Caco-2 (cell line): Measurements from ENCODE around the gene FHIP1B. TPM values are rescaled to one million over a fixed set of nuclear protein-coding genes. Genes with fewer than 3 reads are reported as not detected.

Experiments used
- BruUV-seq: library from RNA; stranded (reverse); fragments of 400-500 nt; replicated peaks from 2 replicates; lab custom pipeline; 2021; lab: Mats Ljungman, UMichigan
- CTCF ChIA-PET: fragments of 300-600 bp; sonication (Branson Sonifier 250); formaldehyde crosslinking; loops from one replicate; lab custom pipeline; 2022; ENCODE audit warnings: antibody characterized with exemption; lab: Charles Lee
- POLR2A ChIA-PET: fragments of 300-600 bp; sonication (Branson Sonifier 250); formaldehyde crosslinking; loops from one replicate; lab custom pipeline; 2022; ENCODE audit warnings: antibody characterized with exemption; lab: Charles Lee
- DNase-seq, 2 experiments: peaks; one replicate each; pipeline versions ENCODE4 v3.0.0 to v3.0.0-alpha.2; 2020 to 2022
- H3K27me3 ChIP-seq: replicated peaks from 2 replicates; pipeline ENCODE4 v1.6.0; 2011; ENCODE audit warnings: low read length; ENCODE audit not compliant: control insufficient read depth, insufficient read depth
- H3K36me3 ChIP-seq: 2 replicates; pipeline ENCODE4 v1.5.1; 2011; ENCODE audit warnings: low read length; ENCODE audit not compliant: control insufficient read depth, insufficient read depth
- H3K4me1 ChIP-seq: fragments of 250-450 bp; sonication (Bioruptor Pico); 2 replicates; pipeline ENCODE4 v1.5.1; 2020; ENCODE audit warnings: mild to moderate bottlenecking
- H3K4me3 ChIP-seq: 2 replicates; pipeline ENCODE4 v1.5.1; 2011; ENCODE audit warnings: low read depth, mild to moderate bottlenecking, control low read depth, low read length
- H3K9me3 ChIP-seq: fragments of 250-450 bp; sonication (Bioruptor Pico); 2 replicates; pipeline ENCODE4 v1.5.1; 2020; ENCODE audit warnings: mild to moderate bottlenecking, moderate library complexity
- H3K27ac Mint-ChIP-seq: one replicate; pipeline ENCODE4 v1.8.0; 2022; ENCODE audit warnings: mixed read lengths; ENCODE audit not compliant: unreplicated experiment
- H3K27me3 Mint-ChIP-seq: one replicate; pipeline ENCODE4 v1.8.0; 2022; ENCODE audit warnings: mixed read lengths; ENCODE audit not compliant: insufficient read depth, unreplicated experiment
- H3K36me3 Mint-ChIP-seq: one replicate; pipeline ENCODE4 v1.8.0; 2022; ENCODE audit warnings: mild to moderate bottlenecking, mixed read lengths; ENCODE audit not compliant: insufficient read depth, unreplicated experiment
- H3K4me1 Mint-ChIP-seq: one replicate; pipeline ENCODE4 v1.8.0; 2022; ENCODE audit warnings: low read depth, mixed read lengths; ENCODE audit not compliant: unreplicated experiment
- H3K4me3 Mint-ChIP-seq: one replicate; pipeline ENCODE4 v1.8.0; 2022; ENCODE audit warnings: mild to moderate bottlenecking, moderate library complexity, mixed read lengths; ENCODE audit not compliant: unreplicated experiment
- H3K9me3 Mint-ChIP-seq: one replicate; pipeline ENCODE4 v1.8.0; 2022; ENCODE audit warnings: mixed read lengths; ENCODE audit not compliant: unreplicated experiment
- CTCF ChIP-seq, 2 experiments: fragments of 200-600 bp in 1 of 2; IDR thresholded peaks; 1 replicate in 1 of 2; 2 replicates in 1 of 2; pipeline versions ENCODE4 v1.5.1 to v1.8.0; 2011 to 2022; ENCODE audit warnings: antibody characterized with exemption in 1 of 2, control low read depth in 1 of 2, inconsistent platforms in 1 of 2, low read depth in 1 of 2, low read length in 1 of 2, mild to moderate bottlenecking in 1 of 2, moderate library complexity in 1 of 2; ENCODE audit not compliant: insufficient read depth in 1 of 2, severe bottlenecking in 1 of 2, unreplicated experiment in 1 of 2
- intact Hi-C: fragments of 100-400 bp; cut with micrococcal nuclease; formaldehyde crosslinking; loops from one replicate; pipeline ENCODE4 v1.10.0; 2022; ENCODE audit not compliant: unreplicated experiment
- total RNA-seq: library from RNA; stranded (reverse); gene quantifications from 2 replicates; pipeline ENCODE4 v1.2.3, GENCODE V29; 2022

Gene FHIP1B
- total RNA-seq, 1 experiment from 2014 or later = 26.8 TPM

GRCh38 chr11:6219359-6219758 is 15.1 kb downstream of the FHIP1B start:
- H3K4me1 Mint-ChIP-seq = no peaks in the 10 kb centered on the region
- no peak for TF ChIP-seq CTCF (IDR thresholded peaks at IDR 0.05; ENCODE audit: insufficient read depth in 1 of 2, low read depth in 1 of 2, low read length in 1 of 2, severe bottlenecking in 1 of 2, unreplicated experiment in 1 of 2)
- BruUV-seq = no TSS peak
- ChIA-PET CTCF (no interaction called here), POLR2A (no interaction called here)
- H3K36me3 ChIP-seq = peaks cover 9% of the 10 kb centered on the region
- no peak overlapping the region for H3K27ac Mint-ChIP-seq
- H3K27me3 Mint-ChIP-seq = no peaks in the 10 kb centered on the region
- no peaks in the 10 kb centered on the region for H3K4me1 ChIP-seq
- H3K4me3 Mint-ChIP-seq = no peak overlapping the region
- no peaks in the 10 kb centered on the region for H3K9me3 ChIP-seq
- H3K27me3 ChIP-seq = no peaks in the 10 kb centered on the region
- no peaks in the 10 kb centered on the region for H3K9me3 Mint-ChIP-seq
- H3K36me3 Mint-ChIP-seq = peaks cover 21% of the 10 kb centered on the region
- no peak for DNase-seq
- H3K4me3 ChIP-seq = no peak overlapping the region
- intact Hi-C loops = no loop called here

- Histone ChIP-seq H3K27me3 (no peaks in the 10 kb centered on the region), H3K36me3 (peaks cover 2% of the 10 kb centered on the region), H3K9me3 (no peaks in the 10 kb centered on the region), H3K4me3 (no peak overlapping the region), H3K4me1 (no peaks in the 10 kb centered on the region)
- H3K4me1 Mint-ChIP-seq = no peaks in the 10 kb centered on the region
- H3K27ac Mint-ChIP-seq = no peak overlapping the region
- BruUV-seq = no TSS peak
- TF ChIP-seq CTCF (IDR thresholded peaks at IDR 0.05; ENCODE audit: insufficient read depth in 1 of 2, low read depth in 1 of 2, low read length in 1 of 2, severe bottlenecking in 1 of 2, unreplicated experiment in 1 of 2) = no peak
- H3K4me3 Mint-ChIP-seq = no peak overlapping the region
- CTCF ChIA-PET = no interaction called here
- no peak for DNase-seq
- no peaks in the 10 kb centered on the region for H3K27me3 Mint-ChIP-seq
- POLR2A ChIA-PET = no interaction called here
- peaks cover 21% of the 10 kb centered on the region for H3K36me3 Mint-ChIP-seq
- intact Hi-C loops = no loop called here
- H3K9me3 Mint-ChIP-seq = no peaks in the 10 kb centered on the region
These were observed 16.7 kb downstream of the FHIP1B start for GRCh38 chr11:6217722-6218121.

GRCh38 chr11:6216501-6216900 is 17.9 kb downstream of the FHIP1B start:
- H3K36me3 Mint-ChIP-seq = peaks cover 18% of the 10 kb centered on the region
- TF ChIP-seq CTCF (IDR thresholded peaks at IDR 0.05; ENCODE audit: insufficient read depth in 1 of 2, low read depth in 1 of 2, low read length in 1 of 2, severe bottlenecking in 1 of 2, unreplicated experiment in 1 of 2) = no peak
- DNase-seq = no peak
- no peak overlapping the region for H3K4me3 ChIP-seq
- BruUV-seq = no TSS peak
- no peaks in the 10 kb centered on the region for H3K27me3 ChIP-seq
- POLR2A ChIA-PET = no interaction called here
- intact Hi-C loops = no loop called here
- CTCF ChIA-PET = interaction anchor here (1.3 kb wide), 1 partner anchor 147 kb away, joined by 4 read pairs; no protein-coding TSS in a partner anchor
- H3K4me1 Mint-ChIP-seq = no peaks in the 10 kb centered on the region
- no peaks in the 10 kb centered on the region for H3K27me3 Mint-ChIP-seq
- H3K36me3 ChIP-seq = peaks cover 2% of the 10 kb centered on the region
- no peaks in the 10 kb centered on the region for H3K9me3 Mint-ChIP-seq
- H3K9me3 ChIP-seq = no peaks in the 10 kb centered on the region
- no peaks in the 10 kb centered on the region for H3K4me1 ChIP-seq
- H3K4me3 Mint-ChIP-seq = no peak overlapping the region
- no peak overlapping the region for H3K27ac Mint-ChIP-seq
